GM13976 (cell line): ENCODE results near the gene CMTM8.
A peak's percentile ranks its signal among the peaks of the same experiment; 100 is the strongest.

Experiments used
- DNase-seq: peaks from one replicate; pipeline ENCODE4 v3.0.0; 2012; ENCODE audit warnings: low spot score
- CTCF ChIP-seq: IDR thresholded peaks from 2 replicates; pipeline ENCODE4 v1.5.1; 2012; ENCODE audit warnings: borderline replicate concordance, mild to moderate bottlenecking; ENCODE audit not compliant: insufficient read depth; ENCODE audit errors: extremely low read depth, missing control alignments, control extremely low read depth
- in situ Hi-C: fragments of 300-500 bp; cut with MboI; formaldehyde crosslinking; loops from one replicate; pipeline ENCODE4 v1.12.0; 2022; ENCODE audit warnings: low sequenced_read_pairs, mixed read lengths, inconsistent platforms; ENCODE audit not compliant: unreplicated experiment

CMTM8 gene

GRCh38 chr3:32334675-32335074, 96.2 kb downstream of the CMTM8 start:
- TF ChIP-seq CTCF = peak; percentile 59
- peak; percentile 53 for DNase-seq
- in situ Hi-C loops = no loop called here

- DNase-seq = no peak
- in situ Hi-C loops = no loop called here
- TF ChIP-seq CTCF = no peak
These were observed 97.1 kb downstream of the CMTM8 start for GRCh38 chr3:32335365-32336112.

- no peak for DNase-seq
- TF ChIP-seq CTCF = no peak
- in situ Hi-C loops = no loop called here
These were observed 97.6 kb downstream of the CMTM8 start for GRCh38 chr3:32336113-32336498.

DNA sequence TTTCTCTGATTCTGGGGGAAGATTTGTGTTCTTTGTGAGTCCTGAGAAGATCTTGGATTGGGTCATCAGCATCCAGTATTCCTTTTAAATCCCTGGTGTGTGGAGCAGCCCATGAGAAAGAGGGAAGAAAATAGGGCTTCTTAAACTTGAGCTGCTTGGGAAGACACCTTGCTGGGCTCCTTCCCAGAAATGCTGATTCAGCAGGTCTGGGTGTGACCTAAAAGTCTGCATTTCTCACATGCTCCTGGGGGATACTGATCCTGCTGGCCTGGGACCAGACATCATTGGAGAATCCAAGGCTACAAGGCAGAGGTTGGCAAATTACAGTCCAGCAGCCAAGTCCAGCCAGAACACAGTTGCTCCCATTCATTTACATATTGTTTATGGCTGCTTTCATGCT, 99.0 kb downstream of the CMTM8 start:
- TF ChIP-seq CTCF = no peak
- in situ Hi-C loops = no loop called here
- no peak for DNase-seq

- peak; percentile 28 for TF ChIP-seq CTCF
- DNase-seq = peak; percentile 67
- in situ Hi-C loops = no loop called here
These were observed 101.6 kb downstream of the CMTM8 start for GRCh38 chr3:32340039-32340438.

DNA sequence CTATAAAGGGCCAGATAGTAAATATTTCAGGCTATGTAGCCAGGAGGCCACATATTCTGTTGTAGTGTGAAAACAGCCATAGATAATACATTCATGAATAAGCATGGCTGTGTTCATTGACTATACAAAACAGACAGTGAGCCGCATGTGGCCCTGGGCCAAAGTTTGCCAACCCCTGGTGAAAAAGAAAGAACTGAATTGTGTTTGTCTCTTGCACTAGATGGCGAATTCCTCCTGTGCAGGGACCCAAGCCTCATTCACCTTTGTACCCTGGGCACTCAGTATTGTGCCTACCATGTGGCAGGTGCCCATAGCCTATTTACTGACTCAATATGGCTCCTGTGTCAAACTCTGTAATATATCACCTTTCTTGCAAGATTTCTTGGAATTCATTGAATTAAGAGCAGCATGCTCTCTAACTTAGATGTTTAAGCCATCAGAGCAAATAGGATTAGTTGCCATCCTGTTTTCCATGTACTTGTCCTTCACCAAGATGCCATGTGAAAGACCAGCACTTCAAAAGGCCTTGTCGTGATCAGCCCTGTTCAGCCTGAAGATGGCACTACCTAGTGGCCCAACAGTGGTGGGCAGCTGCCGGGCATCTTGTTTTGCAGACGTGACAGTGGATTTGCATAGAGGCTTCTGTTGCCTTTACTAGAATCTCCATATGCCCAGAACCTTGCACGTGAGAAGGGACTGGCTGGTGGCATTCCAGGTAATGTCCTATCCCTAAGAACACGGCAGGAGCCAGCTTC, 102.3 kb downstream of the CMTM8 start:
- DNase-seq = no peak
- no peak for TF ChIP-seq CTCF
- in situ Hi-C loops = no loop called here
